Stimulated activated CD8-positive, alpha-beta memory T cell treated with anti-CD3 and anti-CD28 coated beads, Interleukin-12 subunit alpha, Interleukin-12 subunit beta, amount 100 ng/mL, for 24 hours (primary cell): Measurements from ENCODE around the gene TMEM208.
A peak's percentile ranks its signal among the peaks of the same experiment; 100 is the strongest.

ENCODE experiments used
- DNase-seq: peaks from one replicate; pipeline ENCODE4 v3.0.0-alpha.2; 2020; ENCODE audit errors: extremely low read depth

Gene TMEM208

GRCh38 chr16:67226804-67227566 lies at the start of gene TMEM208:
TMEM208 (plus strand) TSS chr16:67227130; CDS start chr16:67227219, 89 bp downstream.
- peak; percentile 95 for DNase-seq

- no peak for DNase-seq
These were observed 48.9 kb upstream of the TMEM208 start for GRCh38 chr16:67177743-67178699.

GRCh38 chr16:67179421-67180080 lies 47.4 kb upstream of the TMEM208 start:
- no peak for DNase-seq

- DNase-seq, result no peak
These were observed 46.8 kb upstream of the TMEM208 start for GRCh38 chr16:67180166-67180565.

GRCh38 chr16:67181346-67181745 lies 45.6 kb upstream of the TMEM208 start:
- DNase-seq, result no peak

GRCh38 chr16:67182288-67182687 lies 44.6 kb upstream of the TMEM208 start:
- no peak for DNase-seq

GRCh38 chr16:67183284-67183626 lies 43.7 kb upstream of the TMEM208 start:
- no peak for DNase-seq

- DNase-seq, result peak; percentile 79
These were observed 43.1 kb upstream of the TMEM208 start, which contains the start of gene MATCAP1 for GRCh38 chr16:67183627-67184452. MATCAP1 (minus strand) TSS chr16:67183963; CDS start chr16:67180610, 3,353 bp downstream.

GRCh38 chr16:67184453-67184994 lies 42.4 kb upstream of the TMEM208 start:
- DNase-seq, result no peak

GRCh38 chr16:67184995-67185650 lies 41.8 kb upstream of the TMEM208 start:
- DNase-seq, result peak; percentile 62

GRCh38 chr16:67185651-67186134 lies 41.2 kb upstream of the TMEM208 start:
- no peak for DNase-seq

- no peak for DNase-seq
These were observed 40.4 kb upstream of the TMEM208 start for GRCh38 chr16:67186550-67186950.

GRCh38 chr16:67187175-67187890 lies 39.6 kb upstream of the TMEM208 start:
- DNase-seq, result no peak

- DNase-seq, result no peak
These were observed 38.6 kb upstream of the TMEM208 start for GRCh38 chr16:67188323-67188722.

GRCh38 chr16:67188798-67189197 lies 38.1 kb upstream of the TMEM208 start:
- no peak for DNase-seq

- no peak for DNase-seq
These were observed 36.9 kb upstream of the TMEM208 start, which contains the start of gene EXOC3L1 for GRCh38 chr16:67190041-67190440. EXOC3L1 (minus strand) TSS chr16:67190136; CDS start chr16:67189676, 460 bp downstream.

- DNase-seq, result no peak
These were observed 36.2 kb upstream of the TMEM208 start for GRCh38 chr16:67190448-67191399.

- no peak for DNase-seq
These were observed 35.4 kb upstream of the TMEM208 start for GRCh38 chr16:67191411-67191994.
